GM23338 (cell line): ENCODE results near the gene MRNIP. TPM values are rescaled to one million over a fixed set of nuclear protein-coding genes. Genes with fewer than 3 reads are reported as not detected.

Source experiments
- ATAC-seq: fragments of 200-7000 bp; cut with Tn5 transposase; 3 replicates; pipeline ENCODE4 v1.9.1; 2020
- DNase-seq: peaks from one replicate; pipeline ENCODE4 v3.0.0-alpha.2; 2015; ENCODE audit warnings: low spot score
- H2AFZ ChIP-seq: fragments of 200-600 bp; sonication (generic); 2 replicates; pipeline ENCODE4 v1.8.0; 2016; ENCODE audit warnings: antibody characterized with exemption, mild to moderate bottlenecking, moderate library complexity
- H3F3A ChIP-seq: fragments of 200-600 bp; sonication (generic); replicated peaks from 2 replicates; pipeline ENCODE4 v1.8.0; 2017; ENCODE audit warnings: antibody characterized with exemption, mixed run types, low read depth
- H3K27ac ChIP-seq: fragments of 200-600 bp; sonication (generic); 2 replicates; pipeline ENCODE4 v1.6.1; 2016; ENCODE audit warnings: low read depth
- H3K27me3 ChIP-seq: fragments of 200-600 bp; sonication (generic); 2 replicates; pipeline ENCODE4 v1.8.0; 2016; ENCODE audit warnings: mild to moderate bottlenecking, mixed run types, moderate library complexity; ENCODE audit not compliant: insufficient read depth
- H3K36me3 ChIP-seq: fragments of 200-600 bp; sonication (generic); 2 replicates; pipeline ENCODE4 v1.8.0; 2016; ENCODE audit warnings: mild to moderate bottlenecking; ENCODE audit not compliant: insufficient read depth
- H3K4me1 ChIP-seq: fragments of 200-600 bp; sonication (generic); 2 replicates; pipeline ENCODE4 v1.8.0; 2016; ENCODE audit warnings: mild to moderate bottlenecking, moderate library complexity; ENCODE audit not compliant: insufficient read depth
- H3K4me2 ChIP-seq: fragments of 200-600 bp; sonication (generic); 2 replicates; pipeline ENCODE4 v1.7.1; 2017; ENCODE audit warnings: mixed run types
- H3K4me3 ChIP-seq: fragments of 200-600 bp; sonication (generic); 2 replicates; pipeline ENCODE4 v1.6.1; 2016; ENCODE audit warnings: mixed run types
- H3K79me2 ChIP-seq: fragments of 200-600 bp; sonication (generic); replicated peaks from 2 replicates; pipeline ENCODE4 v1.8.0; 2017; ENCODE audit warnings: mild to moderate bottlenecking; ENCODE audit not compliant: insufficient read depth
- H3K9me2 ChIP-seq: fragments of 200-600 bp; sonication (generic); 2 replicates; pipeline ENCODE4 v1.8.0; 2017; ENCODE audit not compliant: insufficient read depth
- H4K20me1 ChIP-seq: fragments of 200-600 bp; sonication (generic); replicated peaks from 2 replicates; pipeline ENCODE4 v1.8.0; 2017; ENCODE audit warnings: mild to moderate bottlenecking; ENCODE audit not compliant: insufficient read depth
- H3K27ac Mint-ChIP-seq: 2 replicates; pipeline ENCODE4 v1.8.0; 2020; ENCODE audit warnings: inconsistent platforms, mild to moderate bottlenecking, moderate library complexity, mixed read lengths
- H3K27me3 Mint-ChIP-seq: 3 replicates; pipeline ENCODE4 v1.8.0; 2022; ENCODE audit warnings: low read depth, mild to moderate bottlenecking, moderate library complexity, mixed read lengths, inconsistent platforms; ENCODE audit not compliant: insufficient read depth, poor library complexity
- H3K36me3 Mint-ChIP-seq: 3 replicates; pipeline ENCODE4 v1.8.0; 2021; ENCODE audit warnings: low read depth, mild to moderate bottlenecking, inconsistent platforms, moderate library complexity, mixed read lengths
- H3K4me1 Mint-ChIP-seq: 3 replicates; pipeline ENCODE4 v1.8.0; 2020; ENCODE audit warnings: mild to moderate bottlenecking, inconsistent platforms, mixed read lengths
- H3K4me3 Mint-ChIP-seq: 3 replicates; pipeline ENCODE4 v1.8.0; 2021; ENCODE audit warnings: moderate library complexity, mild to moderate bottlenecking, inconsistent platforms, mixed read lengths
- H3K9me3 Mint-ChIP-seq: 3 replicates; pipeline ENCODE4 v1.8.0; 2020; ENCODE audit warnings: moderate library complexity, mild to moderate bottlenecking, inconsistent platforms, mixed read lengths
- CREB1 ChIP-seq: fragments of 250-450 bp; sonication (Bioruptor Pico); IDR thresholded peaks from 2 replicates; pipeline ENCODE4 v1.5.0; 2020; ENCODE audit warnings: low read depth, mild to moderate bottlenecking, moderate library complexity
- NANOG ChIP-seq: IDR thresholded peaks from 2 replicates; pipeline ENCODE4 v1.6.1; 2016; ENCODE audit warnings: antibody characterized with exemption, borderline replicate concordance
- POLR2AphosphoS5 ChIP-seq: IDR thresholded peaks from 2 replicates; pipeline ENCODE4 v1.6.1; 2016; ENCODE audit warnings: antibody characterized with exemption, low read depth
- ZNF462 ChIP-seq: fragments of 250-450 bp; sonication (Bioruptor Pico); IDR thresholded peaks from 2 replicates; pipeline ENCODE4 v1.5.0; 2020; ENCODE audit warnings: mild to moderate bottlenecking, moderate library complexity
- polyA plus RNA-seq: library from polyadenylated mRNA; unstranded; fragments of >200 nt; fragmentation: Nextera tagmentation; extraction: Ambion mirVana; gene quantifications from 2 replicates; pipeline ENCODE4 v1.2.1, GENCODE V29; 2016
- total RNA-seq: library from RNA; depleted of rRNA; stranded (reverse); fragments of >200 nt; shearing (Covaris generic); gene quantifications from 2 replicates; pipeline ENCODE4 v1.2.3, GENCODE V29; 2014

Gene MRNIP
- total and polyA plus RNA-seq, 2 experiments from 2014 or later, result 18.2 to 34.4 TPM

DNA sequence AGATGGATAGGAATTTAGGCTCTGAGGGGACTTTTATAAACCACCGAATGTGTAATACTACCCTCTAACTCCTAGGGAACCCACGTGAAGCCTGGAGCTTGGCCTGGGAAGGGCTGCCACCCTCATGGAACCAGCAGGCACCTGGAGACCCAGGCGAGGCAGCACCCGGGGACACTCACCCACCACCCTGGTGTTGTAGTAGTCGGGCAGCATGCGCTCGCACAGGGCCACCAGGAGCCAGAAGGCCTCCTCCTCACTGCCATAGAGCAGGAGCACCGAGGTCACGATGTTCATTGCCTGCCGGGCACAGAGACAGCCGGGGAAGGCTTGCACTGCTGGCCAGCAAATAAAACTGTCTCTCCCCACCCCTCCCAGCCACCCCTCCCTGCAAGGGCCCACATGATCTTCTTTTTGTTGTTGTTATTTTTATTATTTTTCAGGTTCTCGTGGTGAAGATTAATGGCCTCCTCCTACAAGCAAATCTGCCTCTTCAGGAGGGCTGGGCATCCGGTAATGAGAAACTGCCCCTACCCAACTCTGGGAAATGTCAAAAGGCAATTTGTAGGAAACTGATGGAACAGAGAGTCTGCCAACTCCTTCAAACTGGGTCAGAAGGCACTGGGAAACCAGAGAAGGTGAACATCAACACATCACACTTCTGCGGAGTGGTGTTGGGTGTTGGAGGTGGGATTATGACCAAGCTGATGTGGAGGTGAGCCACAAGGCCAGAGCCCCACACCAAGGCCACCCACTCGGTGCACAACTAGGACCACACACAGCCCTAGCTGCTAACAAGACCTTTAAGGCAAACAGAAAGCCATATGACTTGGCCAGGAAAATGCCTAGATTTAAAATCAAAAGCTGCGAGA is 17.4 kb upstream of the MRNIP start:
- H3K4me3 ChIP-seq, result no peak overlapping the region
- DNase-seq (no peak), ATAC-seq (no peak)
- H3K36me3 ChIP-seq, result no peaks in the 10 kb centered on the region
- no peaks in the 10 kb centered on the region for H4K20me1 ChIP-seq
- Mint-ChIP-seq H3K4me1 (no peaks in the 10 kb centered on the region), H3K27ac (no peak overlapping the region), H3K9me3 (no peaks in the 10 kb centered on the region), H3K36me3 (peaks cover 20% of the 10 kb centered on the region), H3K4me3 (no peak overlapping the region), H3K27me3 (peaks cover 4% of the 10 kb centered on the region)
- no peak overlapping the region for H2AFZ ChIP-seq
- H3K4me1 ChIP-seq, result no peaks in the 10 kb centered on the region
- no peak overlapping the region for H3K27ac ChIP-seq
- H3K9me2 ChIP-seq, result no peaks in the 10 kb centered on the region
- peaks cover 5% of the 10 kb centered on the region; the same call in 1 of the 2 replicates for H3F3A ChIP-seq
- TF ChIP-seq CREB1 (CRISPR knock-in tag), result no peak
- no peak for TF ChIP-seq ZNF462 (CRISPR knock-in tag)
- TF ChIP-seq POLR2AphosphoS5, result no peak
- TF ChIP-seq NANOG, result no peak
- H3K4me2 ChIP-seq, result no peak overlapping the region
- no peaks in the 10 kb centered on the region for H3K27me3 ChIP-seq
- H3K79me2 ChIP-seq, result no peaks in the 10 kb centered on the region
